Activated naive CD8-positive, alpha-beta T cell treated with anti-CD3 and anti-CD28 coated beads, Interleukin-2, amount 10 ng/mL, durations not matched to agents 7 days and 5 days (primary cell): ENCODE data around the gene GPR65. TPM values are rescaled to one million over a fixed set of nuclear protein-coding genes. Genes with fewer than 3 reads are reported as not detected.
"Not testable (repeated sequence)": the region's sequence is repeated elsewhere in the genome, so short reads cannot be mapped to it uniquely, and the experiment has no call there.

Experiments
- ATAC-seq: fragments of 150-1000 bp; cut with Tn5 transposase; one replicate; pipeline ENCODE4 v1.10.0; 2021; ENCODE audit warnings: low read depth, moderate library complexity
- POLR2A ChIA-PET: fragments of 350-600 bp; sonication (Branson Sonifier 250); formaldehyde crosslinking; loops from one replicate; lab custom pipeline; 2021; ENCODE audit warnings: antibody characterized with exemption; lab: Charles Lee
- DNase-seq: peaks from one replicate; pipeline ENCODE4 v3.0.0; 2021
- H3K27ac Mint-ChIP-seq: one replicate; pipeline ENCODE4 v1.8.0; 2022; ENCODE audit warnings: mild to moderate bottlenecking, mixed read lengths
- H3K27me3 Mint-ChIP-seq: one replicate; pipeline ENCODE4 v1.8.0; 2022; ENCODE audit warnings: mild to moderate bottlenecking, moderate library complexity, mixed read lengths
- H3K36me3 Mint-ChIP-seq: one replicate; pipeline ENCODE4 v1.8.0; 2021; ENCODE audit warnings: mild to moderate bottlenecking, mixed read lengths
- H3K4me1 Mint-ChIP-seq: one replicate; pipeline ENCODE4 v1.8.0; 2021; ENCODE audit warnings: mixed read lengths
- H3K4me3 Mint-ChIP-seq: one replicate; pipeline ENCODE4 v1.8.0; 2022; ENCODE audit warnings: mild to moderate bottlenecking, moderate library complexity, mixed read lengths
- H3K9me3 Mint-ChIP-seq: one replicate; pipeline ENCODE4 v1.8.0; 2021; ENCODE audit warnings: mixed read lengths
- total RNA-seq, 2 experiments: library from RNA; stranded (reverse); gene quantifications; one replicate each; pipeline ENCODE4 v1.2.3, GENCODE V29; 2021

Gene GPR65
- total RNA-seq, 2 experiments from 2014 or later, result 23.2 to 23.6 TPM

DNA sequence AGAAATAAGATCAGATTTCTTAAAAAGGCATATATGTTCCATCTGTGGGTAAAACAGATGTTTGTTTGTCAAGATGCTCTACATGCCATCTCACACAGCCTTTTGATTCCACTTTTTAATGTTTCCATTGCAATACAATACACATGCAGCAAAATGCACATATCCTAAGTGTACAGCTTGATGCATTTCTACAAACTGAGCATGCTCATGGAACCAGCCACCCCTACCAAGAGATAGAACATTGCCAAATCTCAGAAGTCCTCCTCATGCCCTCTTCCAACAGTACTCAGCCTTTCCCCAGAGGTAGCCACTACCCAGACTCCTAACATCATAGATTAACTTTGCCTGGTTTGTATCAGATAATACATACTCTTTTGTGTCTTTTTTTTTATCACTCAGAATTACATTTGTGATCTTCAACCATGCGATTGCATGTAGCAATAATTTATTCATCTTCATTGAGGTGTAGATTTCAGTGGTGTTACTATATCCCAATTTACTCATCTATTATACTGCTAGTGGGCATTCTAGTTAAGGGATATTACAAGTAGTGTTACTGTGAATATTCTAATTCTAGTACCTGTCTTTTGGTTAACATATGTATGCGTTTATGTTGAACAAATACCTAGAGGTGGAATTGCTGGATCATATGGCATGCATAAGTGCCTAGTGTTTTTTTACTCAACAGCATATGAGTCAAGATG, 3.3 kb downstream of the GPR65 start:
- Mint-ChIP-seq H3K36me3 (peaks cover 50% of the 10 kb centered on the region), H3K4me3 (peak overlapping the region; percentile 75), H3K9me3 (no peaks in the 10 kb centered on the region), H3K27ac (peak overlapping the region; percentile 63), H3K4me1 (peaks cover 55% of the 10 kb centered on the region), H3K27me3 (no peaks in the 10 kb centered on the region)
- POLR2A ChIA-PET, result interaction anchor here (8.5 kb wide), 1 partner anchor 15 kb away, joined by 169 read pairs; the partner anchor contains the start of gene GALC
- DNase-seq (no peak), ATAC-seq (no peak)

DNA sequence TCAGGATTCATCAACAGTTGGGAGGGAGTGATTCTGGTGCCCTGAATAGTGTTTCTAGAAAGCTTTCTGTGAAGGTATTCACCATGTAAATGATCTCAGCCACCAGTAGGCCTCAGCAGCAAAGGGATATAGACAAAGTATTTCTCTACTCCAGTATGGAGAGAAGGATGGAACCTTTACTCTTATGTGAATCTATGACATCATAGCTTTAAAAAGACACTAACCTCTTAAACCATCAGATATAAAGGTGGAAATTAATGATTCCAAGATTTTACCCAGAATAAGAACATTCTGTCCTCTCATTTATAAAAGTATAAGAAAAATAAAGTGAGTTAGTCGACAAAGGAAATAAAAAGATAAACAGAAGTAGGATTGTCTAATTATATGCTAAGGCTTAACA, 4.6 kb downstream of the GPR65 start:
- ATAC-seq (no peak), DNase-seq (no peak)
- no peaks in the 10 kb centered on the region for H3K9me3 Mint-ChIP-seq
- peak overlapping the region; percentile 75 for H3K4me3 Mint-ChIP-seq
- peaks cover 53% of the 10 kb centered on the region for H3K4me1 Mint-ChIP-seq
- H3K27me3 Mint-ChIP-seq, result no peaks in the 10 kb centered on the region
- no peak overlapping the region for H3K27ac Mint-ChIP-seq
- POLR2A ChIA-PET, result interaction anchor here (8.5 kb wide), 1 partner anchor 16 kb away, joined by 169 read pairs; the partner anchor contains the start of gene GALC
- peaks cover 57% of the 10 kb centered on the region for H3K36me3 Mint-ChIP-seq

DNA sequence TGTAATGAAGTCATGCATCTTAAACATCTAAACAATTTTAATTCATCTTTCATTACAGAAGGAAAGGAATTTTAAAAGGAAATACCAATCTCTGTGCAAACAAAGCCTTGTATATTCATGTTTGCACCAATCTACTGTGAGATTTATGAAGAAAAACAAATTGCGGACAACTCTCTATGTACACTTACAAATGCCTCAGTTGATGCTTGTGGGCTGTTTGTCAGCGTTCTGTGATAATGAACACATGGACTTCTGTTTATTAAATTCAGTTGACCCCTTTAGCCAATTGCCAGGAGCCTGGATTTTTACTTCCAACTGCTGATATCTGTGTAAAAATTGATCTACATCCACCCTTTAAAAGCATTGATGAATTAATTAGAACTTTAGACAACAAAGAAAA, 5.4 kb downstream of the GPR65 start:
- peaks cover 55% of the 10 kb centered on the region for H3K36me3 Mint-ChIP-seq
- POLR2A ChIA-PET, result no interaction called here

DNA sequence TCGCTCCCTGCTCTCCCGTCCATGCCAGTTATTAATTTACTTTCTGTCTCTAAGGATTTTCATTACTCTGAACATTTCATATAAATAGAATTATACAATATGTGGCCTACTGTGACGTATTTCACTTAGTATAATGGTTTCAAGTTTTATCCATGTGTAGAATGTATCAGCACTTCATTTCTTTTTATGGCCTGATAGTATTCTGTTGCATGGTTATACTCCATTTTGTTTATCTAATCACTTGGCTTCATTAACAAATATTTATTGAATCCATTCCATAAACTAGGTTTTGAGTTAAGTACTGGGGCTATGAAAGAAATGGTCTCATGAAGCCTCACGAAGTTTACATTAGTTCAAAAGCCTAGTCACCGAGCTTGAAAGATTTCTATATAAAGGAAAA, 7.6 kb downstream of the GPR65 start:
- no peak for ATAC-seq
- Mint-ChIP-seq H3K4me1 (peaks cover 56% of the 10 kb centered on the region), H3K27me3 (no peaks in the 10 kb centered on the region), H3K4me3 (no peak overlapping the region), H3K36me3 (peaks cover 67% of the 10 kb centered on the region), H3K27ac (no peak overlapping the region), H3K9me3 (peaks cover 3% of the 10 kb centered on the region)
- POLR2A ChIA-PET, result interaction anchor here (1.3 to 1.7 kb wide), 2 partner anchors 18 to 60 kb away, joined by 3 to 9 read pairs; no protein-coding TSS in a partner anchor
- DNase-seq, result no peak

More for the DNA sequence above, 5.4 kb downstream of the GPR65 start:
- ATAC-seq (no peak), DNase-seq (no peak)
- Mint-ChIP-seq H3K4me3 (peak overlapping the region; percentile 28), H3K9me3 (no peaks in the 10 kb centered on the region), H3K27ac (peak overlapping the region; percentile 52), H3K4me1 (peaks cover 49% of the 10 kb centered on the region), H3K27me3 (no peaks in the 10 kb centered on the region)

DNA sequence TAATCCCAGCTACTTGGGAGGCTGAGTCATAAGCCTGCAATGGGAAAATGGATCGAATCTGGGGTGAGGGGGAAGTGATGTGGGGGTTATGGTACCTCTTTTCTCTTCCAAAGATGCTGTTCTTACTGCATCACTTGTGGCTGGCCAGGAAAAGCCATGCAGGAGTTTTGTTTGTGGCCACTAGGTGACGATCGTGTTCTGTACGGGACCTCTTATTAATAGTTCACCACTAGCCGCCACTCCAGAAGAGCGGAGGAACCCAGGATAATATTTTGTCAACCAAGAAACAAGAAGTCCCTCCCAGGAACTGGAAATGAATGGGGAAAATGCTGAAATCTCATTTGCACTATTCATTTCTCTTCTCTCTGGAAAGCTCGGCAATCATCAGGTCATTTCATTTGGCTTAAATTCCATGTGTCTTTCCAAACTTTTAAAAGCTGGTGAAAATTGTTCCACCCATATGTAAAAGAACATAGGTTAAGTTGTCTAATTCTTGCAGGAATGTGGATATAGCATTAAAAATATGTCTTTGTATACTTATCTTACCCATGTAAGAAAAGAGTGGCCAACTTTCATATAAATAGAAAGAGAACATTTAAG, 8.9 kb downstream of the GPR65 start:
- ATAC-seq (no peak), DNase-seq (no peak)
- Mint-ChIP-seq H3K36me3 (peaks cover 69% of the 10 kb centered on the region), H3K27ac (peak overlapping the region; percentile 6), H3K27me3 (no peaks in the 10 kb centered on the region), H3K4me1 (peaks cover 51% of the 10 kb centered on the region), H3K4me3 (no peak overlapping the region), H3K9me3 (peaks cover 3% of the 10 kb centered on the region)
- POLR2A ChIA-PET, result interaction anchor here (1.7 to 2.5 kb wide), 2 partner anchors 19 to 21 kb away, joined by 3 to 8 read pairs; partner anchors contain the start of gene GALC

DNA sequence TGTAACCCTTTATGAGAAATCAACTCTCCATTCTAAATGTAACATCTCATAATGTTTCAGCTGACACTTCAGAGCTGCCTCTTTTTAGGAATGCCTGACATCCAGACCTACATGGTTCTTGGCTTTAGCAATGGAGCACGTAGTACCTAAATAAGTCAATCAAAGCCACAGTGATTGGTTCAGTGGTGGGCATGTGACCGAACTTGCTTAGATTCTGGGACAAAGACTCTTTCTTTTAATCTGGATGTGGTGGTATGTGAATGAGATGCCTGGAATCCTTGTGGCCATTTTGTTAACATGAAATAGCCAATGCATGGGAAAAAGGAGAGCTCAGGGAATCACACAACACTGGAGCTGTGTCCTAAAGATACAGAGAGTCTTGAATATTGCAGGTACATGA, 11.8 kb downstream of the GPR65 start:
- DNase-seq, result no peak
- no peaks in the 10 kb centered on the region for H3K27me3 Mint-ChIP-seq
- no peak for ATAC-seq
- no peak overlapping the region for H3K27ac Mint-ChIP-seq
- peaks cover 31% of the 10 kb centered on the region for H3K4me1 Mint-ChIP-seq
- H3K4me3 Mint-ChIP-seq, result no peak overlapping the region
- POLR2A ChIA-PET, result no interaction called here
- peaks cover 60% of the 10 kb centered on the region for H3K36me3 Mint-ChIP-seq
- peaks cover 4% of the 10 kb centered on the region for H3K9me3 Mint-ChIP-seq

GRCh38 chr14:88017535-88017934, 12.6 kb downstream of the GPR65 start:
- peaks cover 59% of the 10 kb centered on the region for H3K36me3 Mint-ChIP-seq
- peaks cover 4% of the 10 kb centered on the region for H3K9me3 Mint-ChIP-seq
- H3K27ac Mint-ChIP-seq, result no peak overlapping the region
- peaks cover 27% of the 10 kb centered on the region for H3K4me1 Mint-ChIP-seq
- H3K4me3 Mint-ChIP-seq, result no peak overlapping the region
- POLR2A ChIA-PET, result no interaction called here
- ATAC-seq (no peak), DNase-seq (no peak)
- H3K27me3 Mint-ChIP-seq, result no peaks in the 10 kb centered on the region

- ATAC-seq (peak; percentile 71), DNase-seq (no peak)
- POLR2A ChIA-PET, result no interaction called here
- Mint-ChIP-seq H3K4me1 (peaks cover 55% of the 10 kb centered on the region), H3K36me3 (peaks cover 46% of the 10 kb centered on the region), H3K9me3 (peaks cover 3% of the 10 kb centered on the region), H3K4me3 (peak overlapping the region; percentile 47), H3K27me3 (no peaks in the 10 kb centered on the region), H3K27ac (peak overlapping the region; percentile 80)
Observed at GRCh38 chr14:88023658-88024187, 18.8 kb downstream of the GPR65 start.

GRCh38 chr14:88024252-88025086, 19.5 kb downstream of the GPR65 start:
- peaks cover 56% of the 10 kb centered on the region for H3K4me1 Mint-ChIP-seq
- POLR2A ChIA-PET, DNase-seq, ATAC-seq, H3K9me3 Mint-ChIP-seq, H3K27me3 Mint-ChIP-seq: not testable (repeated sequence)
- H3K4me3 Mint-ChIP-seq, result peak overlapping the region; percentile 47
- H3K36me3 Mint-ChIP-seq, result peaks cover 49% of the 10 kb centered on the region
- H3K27ac Mint-ChIP-seq, result peak overlapping the region; percentile 80

DNA sequence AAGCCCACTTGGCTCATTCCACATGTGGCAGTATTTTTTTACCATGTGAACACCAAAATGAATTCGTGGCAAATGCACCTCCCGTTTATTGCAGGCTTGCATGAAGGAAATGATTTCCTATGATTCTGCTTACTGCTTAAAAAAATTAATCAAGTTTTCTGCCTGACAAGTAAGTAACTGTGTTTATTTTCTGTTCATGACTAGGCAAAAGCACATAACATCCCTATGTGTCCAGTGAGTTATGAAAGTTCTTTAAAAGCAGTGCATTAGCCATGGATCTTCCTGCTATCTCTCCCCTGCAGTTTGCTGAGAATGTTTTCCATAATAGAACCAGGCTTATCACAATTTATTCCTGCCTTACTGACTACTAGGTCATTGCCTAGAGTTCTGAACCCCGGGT, 20.4 kb downstream of the GPR65 start:
- peaks cover 51% of the 10 kb centered on the region for H3K36me3 Mint-ChIP-seq
- H3K4me3 Mint-ChIP-seq, result no peak overlapping the region
- H3K9me3 Mint-ChIP-seq, result peaks cover 3% of the 10 kb centered on the region
- ATAC-seq, result no peak
- H3K27me3 Mint-ChIP-seq, result no peaks in the 10 kb centered on the region
- peaks cover 59% of the 10 kb centered on the region for H3K4me1 Mint-ChIP-seq
- peak overlapping the region; percentile 66 for H3K27ac Mint-ChIP-seq
- no peak for DNase-seq
- POLR2A ChIA-PET, result interaction anchor here (2.0 kb wide), 1 partner anchor 20 kb away, joined by 10 read pairs; the partner anchor contains the start of gene GPR65

GRCh38 chr14:88026890-88027289, 22.0 kb downstream of the GPR65 start:
- DNase-seq (no peak), ATAC-seq (peak; percentile 57)
- POLR2A ChIA-PET, result interaction anchor here (0.7 to 2.0 kb wide), 3 partner anchors 21 to 75 kb away, joined by 3 to 10 read pairs (median 9); partner anchors contain the start of genes GALC and GPR65

GRCh38 chr14:88029500-88029899, 24.6 kb downstream of the GPR65 start:
- Mint-ChIP-seq H3K4me1 (peaks cover 49% of the 10 kb centered on the region), H3K9me3 (peaks cover 4% of the 10 kb centered on the region), H3K4me3 (no peak overlapping the region), H3K27ac (no peak overlapping the region), H3K27me3 (no peaks in the 10 kb centered on the region), H3K36me3 (peaks cover 48% of the 10 kb centered on the region)
- POLR2A ChIA-PET, result interaction anchor here (0.9 to 1.4 kb wide), 2 partner anchors 37 to 78 kb away, joined by 3 to 4 read pairs; partner anchors contain the start of gene GALC
- ATAC-seq (no peak), DNase-seq (no peak)

More at GRCh38 chr14:88026890-88027289, 22.0 kb downstream of the GPR65 start:
- peak overlapping the region; percentile 61 for H3K4me3 Mint-ChIP-seq
- H3K27ac Mint-ChIP-seq, result peak overlapping the region; percentile 91
- peaks cover 47% of the 10 kb centered on the region for H3K36me3 Mint-ChIP-seq
- no peaks in the 10 kb centered on the region for H3K27me3 Mint-ChIP-seq
- H3K4me1 Mint-ChIP-seq, result peaks cover 68% of the 10 kb centered on the region
- H3K9me3 Mint-ChIP-seq, result peaks cover 4% of the 10 kb centered on the region
